Activated T-cell treated with anti-CD3 and anti-CD28 coated beads, Interleukin-2, amount 50 U/mL, for 24 hours (primary cell): ENCODE data around the gene PDCD2.

Experiments
- DNase-seq: peaks from one replicate; pipeline ENCODE4 v3.0.0-alpha.2; 2020
- H3K27ac Mint-ChIP-seq: 2 replicates; pipeline ENCODE4 v1.8.0; 2020; ENCODE audit warnings: mild to moderate bottlenecking, mixed read lengths
- H3K27me3 Mint-ChIP-seq: 2 replicates; pipeline ENCODE4 v1.8.0; 2020; ENCODE audit warnings: mixed read lengths
- H3K36me3 Mint-ChIP-seq: 2 replicates; pipeline ENCODE4 v1.8.0; 2020; ENCODE audit warnings: low read depth, mixed read lengths
- H3K4me1 Mint-ChIP-seq: 2 replicates; pipeline ENCODE4 v1.8.0; 2020; ENCODE audit warnings: low read depth, mixed read lengths
- H3K4me3 Mint-ChIP-seq: 2 replicates; pipeline ENCODE4 v1.8.0; 2020; ENCODE audit warnings: mild to moderate bottlenecking, moderate library complexity, mixed read lengths
- H3K9me3 Mint-ChIP-seq: 2 replicates; pipeline ENCODE4 v1.8.0; 2020; ENCODE audit warnings: mixed read lengths

Gene PDCD2

GRCh38 chr6:170564936-170565530 is 19.4 kb downstream of the PDCD2 start:
- Mint-ChIP-seq H3K36me3 (peaks cover 91% of the 10 kb centered on the region), H3K9me3 (no peaks in the 10 kb centered on the region), H3K4me3 (no peak overlapping the region), H3K4me1 (peaks cover 20% of the 10 kb centered on the region), H3K27me3 (no peaks in the 10 kb centered on the region), H3K27ac (no peak overlapping the region)
- no peak for DNase-seq

DNA sequence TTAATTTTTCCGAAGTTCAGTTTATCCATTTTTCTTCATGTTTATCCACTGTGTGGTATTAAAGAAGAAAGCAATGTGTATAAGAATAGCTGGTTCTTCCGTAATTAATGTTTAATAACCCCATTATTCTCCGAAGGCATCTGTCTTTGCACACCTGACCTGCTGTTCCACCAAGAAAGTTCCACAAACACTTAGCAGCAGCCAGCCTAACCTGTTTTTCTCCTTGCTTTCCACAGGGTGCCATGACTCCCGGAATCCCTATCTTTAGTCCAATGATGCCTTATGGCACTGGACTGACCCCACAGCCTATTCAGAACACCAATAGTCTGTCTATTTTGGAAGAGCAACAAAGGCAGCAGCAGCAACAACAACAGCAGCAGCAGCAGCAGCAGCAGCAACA is 22.9 kb downstream of the PDCD2 start:
- Mint-ChIP-seq H3K9me3 (no peaks in the 10 kb centered on the region), H3K27me3 (no peaks in the 10 kb centered on the region), H3K4me3 (no peak overlapping the region), H3K36me3 (peaks cover 89% of the 10 kb centered on the region), H3K4me1 (peaks cover 42% of the 10 kb centered on the region), H3K27ac (no peak overlapping the region)
- DNase-seq = no peak

DNA sequence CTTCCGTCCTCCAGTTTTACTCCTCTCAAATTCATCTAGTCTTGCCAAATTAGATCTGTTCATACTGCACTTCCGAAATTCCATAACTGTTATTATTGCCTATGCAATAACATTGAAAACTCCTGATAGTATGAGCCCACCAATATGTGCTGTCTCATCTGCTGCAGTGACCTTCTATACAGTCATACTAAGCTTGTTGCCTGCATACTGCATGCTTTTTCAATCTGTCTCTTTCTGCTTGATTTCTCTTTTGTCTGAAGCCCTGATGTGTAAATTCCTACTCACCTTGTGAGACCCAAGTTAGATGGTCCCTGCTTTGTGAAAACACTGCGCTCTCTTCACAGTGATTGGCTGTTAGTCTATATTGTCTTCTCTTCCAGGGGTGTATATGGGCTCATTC is 29.1 kb downstream of the PDCD2 start:
- peaks cover 41% of the 10 kb centered on the region for H3K36me3 Mint-ChIP-seq
- H3K4me3 Mint-ChIP-seq = no peak overlapping the region
- H3K27me3 Mint-ChIP-seq = no peaks in the 10 kb centered on the region
- no peak for DNase-seq
- no peaks in the 10 kb centered on the region for H3K9me3 Mint-ChIP-seq
- H3K27ac Mint-ChIP-seq = no peak overlapping the region
- peaks cover 45% of the 10 kb centered on the region for H3K4me1 Mint-ChIP-seq

GRCh38 chr6:170554796-170555137 is 29.7 kb downstream of the PDCD2 start:
- peaks cover 41% of the 10 kb centered on the region for H3K36me3 Mint-ChIP-seq
- peaks cover 48% of the 10 kb centered on the region for H3K4me1 Mint-ChIP-seq
- DNase-seq = no peak
- H3K27ac Mint-ChIP-seq = no peak overlapping the region
- no peaks in the 10 kb centered on the region for H3K27me3 Mint-ChIP-seq
- no peak overlapping the region for H3K4me3 Mint-ChIP-seq
- H3K9me3 Mint-ChIP-seq = no peaks in the 10 kb centered on the region

DNA sequence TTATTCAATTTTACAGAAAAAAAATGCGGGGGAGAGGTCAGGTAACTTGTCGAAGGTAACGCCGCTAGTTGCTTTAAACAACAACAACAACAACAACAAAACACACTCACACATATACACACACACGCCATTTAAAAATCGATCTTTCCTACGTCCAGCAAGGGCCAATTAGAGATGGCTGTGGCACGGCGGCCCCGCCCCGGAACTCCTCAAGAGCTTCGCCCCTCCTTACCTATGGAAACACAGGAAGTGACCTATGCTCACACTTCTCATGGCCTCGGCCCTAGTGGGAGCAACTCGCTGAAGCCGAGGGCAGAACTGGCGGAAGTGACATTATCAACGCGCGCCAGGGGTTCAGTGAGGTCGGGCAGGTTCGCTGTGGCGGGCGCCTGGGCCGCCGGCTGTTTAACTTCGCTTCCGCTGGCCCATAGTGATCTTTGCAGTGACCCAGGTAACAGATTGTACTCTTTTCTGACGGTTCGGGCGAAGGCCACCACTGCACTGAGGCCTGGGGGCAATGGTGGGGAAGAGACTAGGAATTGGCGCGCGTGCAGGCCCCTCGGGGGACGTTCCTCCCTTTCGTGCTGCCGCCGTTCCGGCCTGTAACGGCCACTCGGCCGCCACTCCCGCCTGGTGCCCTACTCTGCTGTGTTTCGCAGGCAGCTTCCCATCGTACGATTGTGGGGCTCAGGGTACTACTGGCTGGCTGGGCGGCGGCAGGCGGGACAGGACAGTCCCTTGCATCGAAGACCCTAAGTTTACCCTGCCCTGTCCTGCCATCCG is 30.2 kb downstream of the PDCD2 start, which contains the start of gene TBP:
Gene TBP (plus strand): TSS at position 357 of the 783 bp plus-strand sequence. CDS start 2,661 bp downstream, outside the sequence.
- no peaks in the 10 kb centered on the region for H3K27me3 Mint-ChIP-seq
- peaks cover 50% of the 10 kb centered on the region for H3K4me1 Mint-ChIP-seq
- H3K36me3 Mint-ChIP-seq = peaks cover 41% of the 10 kb centered on the region
- no peak within 1 kb of the TSS for H3K27ac Mint-ChIP-seq
- H3K9me3 Mint-ChIP-seq = no peaks in the 10 kb centered on the region
- peak; percentile 96 for DNase-seq
- no peak within 1 kb of the TSS for H3K4me3 Mint-ChIP-seq

DNA sequence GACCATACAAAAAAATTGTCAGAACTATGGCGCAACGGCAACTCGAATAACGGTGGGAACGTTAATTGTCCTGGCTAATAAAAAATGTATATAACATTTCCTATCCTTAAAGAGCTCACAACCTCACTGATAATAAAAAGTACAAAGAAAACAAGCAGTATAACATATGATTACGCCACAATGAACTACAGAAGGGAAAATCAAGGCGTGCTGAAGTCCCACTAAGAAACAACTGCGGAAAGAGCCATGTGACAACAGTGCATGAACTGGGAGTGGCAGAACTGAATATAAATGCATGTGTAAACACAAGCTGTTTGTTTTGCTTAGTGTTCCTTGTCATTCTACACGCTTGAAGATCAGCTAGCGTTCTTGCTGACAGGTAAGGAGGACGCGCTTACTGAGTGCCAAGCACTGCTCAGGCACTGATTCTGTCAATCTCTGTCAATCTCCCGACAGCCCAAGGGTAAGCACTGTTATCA is 30.9 kb downstream of the PDCD2 start:
- Mint-ChIP-seq H3K27ac (no peak overlapping the region), H3K36me3 (peaks cover 42% of the 10 kb centered on the region), H3K27me3 (no peaks in the 10 kb centered on the region), H3K4me1 (peaks cover 52% of the 10 kb centered on the region), H3K9me3 (no peaks in the 10 kb centered on the region), H3K4me3 (no peak overlapping the region)
- DNase-seq = no peak

DNA sequence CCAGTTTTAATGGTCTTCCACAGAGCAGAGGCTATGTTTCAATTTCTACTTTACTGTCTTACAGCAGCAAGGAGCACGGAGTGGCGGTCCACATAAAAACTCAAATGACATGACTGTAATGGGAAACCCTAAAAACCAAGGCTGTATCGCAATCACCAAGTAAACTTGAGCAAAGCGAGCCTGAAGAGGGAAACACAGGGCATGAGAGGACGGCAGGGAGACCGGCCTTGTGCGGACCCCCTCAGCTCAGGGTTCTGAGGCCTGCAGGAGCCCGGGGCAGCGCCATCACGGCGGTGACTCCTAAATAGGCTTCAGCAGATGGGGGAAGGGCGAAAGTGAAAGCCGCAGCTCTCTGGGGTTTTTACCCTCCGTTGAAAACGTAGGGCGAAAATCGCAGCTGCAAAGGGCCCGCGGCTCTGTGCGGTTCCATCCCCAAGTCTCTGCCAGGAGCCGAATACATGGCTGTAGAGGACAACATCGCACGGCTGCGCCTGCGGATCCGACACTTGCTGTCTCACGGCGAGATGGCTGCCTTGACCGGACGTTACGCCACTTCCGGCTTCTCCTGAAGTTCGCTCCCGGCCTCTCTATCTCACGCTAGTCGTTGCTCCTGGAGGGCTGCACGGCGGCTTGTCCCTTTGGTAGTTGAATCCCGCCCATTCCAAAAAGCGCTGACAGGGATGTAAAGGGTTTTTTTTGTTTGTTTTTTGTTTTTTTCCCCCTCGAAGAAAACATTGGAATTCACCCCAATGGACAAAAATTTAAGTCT is 31.5 kb downstream of the PDCD2 start, which contains the start of gene PSMB1:
Gene PSMB1 (minus strand): TSS at position 543 of the 769 bp plus-strand sequence. CDS start 65 bp downstream, at position 478.
- H3K4me1 Mint-ChIP-seq = peaks cover 52% of the 10 kb centered on the region
- DNase-seq = peak; percentile 87
- H3K4me3 Mint-ChIP-seq = no peak within 1 kb of the TSS
- no peaks in the 10 kb centered on the region for H3K9me3 Mint-ChIP-seq
- no peaks in the 10 kb centered on the region for H3K27me3 Mint-ChIP-seq
- no peak within 1 kb of the TSS for H3K27ac Mint-ChIP-seq
- H3K36me3 Mint-ChIP-seq = peaks cover 43% of the 10 kb centered on the region

DNA sequence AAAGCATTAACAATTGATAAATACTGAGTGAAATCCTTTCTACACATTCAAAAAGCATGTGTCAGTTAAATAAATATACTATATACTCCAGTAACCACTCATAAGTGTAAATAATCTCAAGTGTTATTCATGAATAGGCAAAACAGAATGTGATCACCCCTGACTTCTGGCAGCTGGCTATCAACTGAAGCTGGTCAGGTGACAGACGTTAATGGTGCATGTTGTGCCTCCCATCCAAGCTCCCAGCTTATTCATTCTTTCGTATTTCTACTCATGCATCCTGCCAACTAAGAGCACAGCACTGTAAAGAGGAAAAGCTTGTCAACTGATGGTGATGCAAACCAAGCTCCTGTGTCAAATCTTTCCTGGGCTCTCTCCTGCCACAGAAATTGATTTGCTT is 39.0 kb downstream of the PDCD2 start:
- Mint-ChIP-seq H3K9me3 (no peaks in the 10 kb centered on the region), H3K27me3 (no peaks in the 10 kb centered on the region), H3K4me3 (no peak overlapping the region), H3K4me1 (peaks cover 53% of the 10 kb centered on the region), H3K36me3 (peaks cover 100% of the 10 kb centered on the region), H3K27ac (peak overlapping the region; percentile 44)
- DNase-seq = no peak

- peaks cover 29% of the 10 kb centered on the region for H3K4me1 Mint-ChIP-seq
- H3K36me3 Mint-ChIP-seq = peaks cover 100% of the 10 kb centered on the region
- no peaks in the 10 kb centered on the region for H3K27me3 Mint-ChIP-seq
- no peak overlapping the region for H3K4me3 Mint-ChIP-seq
- no peak for DNase-seq
- H3K27ac Mint-ChIP-seq = peak overlapping the region; percentile 76
- H3K9me3 Mint-ChIP-seq = no peaks in the 10 kb centered on the region
Measured at GRCh38 chr6:170542031-170542719, 42.3 kb downstream of the PDCD2 start.

- Mint-ChIP-seq H3K4me3 (no peak overlapping the region), H3K36me3 (peaks cover 94% of the 10 kb centered on the region), H3K27ac (peak overlapping the region; percentile 23), H3K9me3 (no peaks in the 10 kb centered on the region), H3K27me3 (no peaks in the 10 kb centered on the region), H3K4me1 (peaks cover 18% of the 10 kb centered on the region)
- DNase-seq = no peak
Measured at GRCh38 chr6:170537329-170537728, 47.1 kb downstream of the PDCD2 start.

DNA sequence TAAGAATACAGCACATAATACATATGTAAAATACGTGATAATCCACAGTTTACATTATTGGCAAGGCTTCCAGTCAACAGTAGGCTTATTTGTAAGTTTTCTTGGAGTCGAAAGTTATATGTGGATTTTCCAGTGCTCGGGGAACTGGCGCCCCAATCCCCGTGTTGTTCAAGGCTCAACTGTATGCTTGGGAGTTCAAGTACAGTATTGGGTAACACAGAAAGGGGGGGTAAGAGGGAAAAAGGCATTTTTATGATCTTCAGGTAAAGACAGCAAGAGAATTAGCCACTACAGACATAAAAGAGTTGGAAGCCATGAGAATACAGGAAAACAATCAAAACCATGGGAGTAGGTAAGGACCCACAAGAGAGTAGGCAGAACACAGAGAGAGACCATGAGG is 47.8 kb downstream of the PDCD2 start:
- no peak overlapping the region for H3K4me3 Mint-ChIP-seq
- H3K4me1 Mint-ChIP-seq = peaks cover 14% of the 10 kb centered on the region
- DNase-seq = no peak
- peaks cover 93% of the 10 kb centered on the region for H3K36me3 Mint-ChIP-seq
- no peaks in the 10 kb centered on the region for H3K9me3 Mint-ChIP-seq
- H3K27me3 Mint-ChIP-seq = no peaks in the 10 kb centered on the region
- H3K27ac Mint-ChIP-seq = peak overlapping the region; percentile 6

GRCh38 chr6:170535004-170535403 is 49.4 kb downstream of the PDCD2 start:
- H3K27ac Mint-ChIP-seq = no peak overlapping the region
- no peak for DNase-seq
- H3K4me3 Mint-ChIP-seq = no peak overlapping the region
- H3K4me1 Mint-ChIP-seq = peaks cover 7% of the 10 kb centered on the region
- peaks cover 80% of the 10 kb centered on the region for H3K36me3 Mint-ChIP-seq
- H3K9me3 Mint-ChIP-seq = no peaks in the 10 kb centered on the region
- no peaks in the 10 kb centered on the region for H3K27me3 Mint-ChIP-seq

DNA sequence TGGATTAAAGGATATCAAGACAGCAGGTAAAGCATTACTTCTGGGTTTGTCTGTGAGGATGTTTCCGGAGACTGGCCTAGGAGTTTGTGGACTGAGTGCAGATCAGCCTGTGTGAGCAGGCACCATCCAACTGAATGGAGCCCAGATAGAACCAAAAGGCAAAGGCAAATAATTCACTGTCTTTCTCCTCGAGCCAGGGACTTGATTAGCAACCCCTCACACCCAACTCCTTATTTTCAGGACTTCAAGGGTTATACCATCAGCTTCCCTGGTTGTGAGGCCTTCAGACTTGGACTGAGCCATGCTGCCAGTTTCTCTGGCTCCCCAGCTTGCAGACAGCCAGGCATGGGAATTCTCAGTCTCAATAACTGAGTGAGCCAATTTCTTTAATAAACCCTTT is 50.6 kb downstream of the PDCD2 start:
- Mint-ChIP-seq H3K27ac (peak overlapping the region; percentile 66), H3K4me3 (no peak overlapping the region), H3K27me3 (no peaks in the 10 kb centered on the region), H3K9me3 (no peaks in the 10 kb centered on the region), H3K36me3 (peaks cover 68% of the 10 kb centered on the region), H3K4me1 (peaks cover 9% of the 10 kb centered on the region)
- no peak for DNase-seq

- no peak overlapping the region for H3K4me3 Mint-ChIP-seq
- no peak for DNase-seq
- H3K27me3 Mint-ChIP-seq = no peaks in the 10 kb centered on the region
- H3K36me3 Mint-ChIP-seq = peaks cover 63% of the 10 kb centered on the region
- H3K27ac Mint-ChIP-seq = no peak overlapping the region
- H3K9me3 Mint-ChIP-seq = no peaks in the 10 kb centered on the region
- peaks cover 9% of the 10 kb centered on the region for H3K4me1 Mint-ChIP-seq
Measured at GRCh38 chr6:170532867-170533488, 51.5 kb downstream of the PDCD2 start.
